ENCODE data around the gene PLLP.
A peak's percentile ranks its signal among the peaks of the same experiment; 100 is the strongest.

The PLLP gene

DNA sequence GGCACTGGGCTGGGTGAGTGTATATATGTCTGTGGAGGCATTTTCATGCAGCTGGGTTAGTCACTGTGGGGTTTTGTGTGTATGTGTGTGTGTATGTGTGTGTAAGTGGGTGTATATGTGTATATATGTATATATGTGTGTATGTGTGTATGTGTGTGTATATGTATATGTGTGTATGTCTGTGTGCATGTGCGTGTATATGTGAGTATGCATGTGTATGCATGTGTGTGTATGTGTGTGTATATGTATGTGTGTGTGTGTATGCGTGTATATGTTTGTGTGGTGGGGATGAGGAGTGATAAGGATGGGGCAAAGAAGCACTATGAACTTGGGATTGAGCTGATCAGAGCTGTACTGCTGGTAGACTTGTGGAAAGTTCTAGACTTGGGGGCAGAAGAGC lies 29.0 kb upstream of the PLLP start:
- Mint-ChIP-seq H3K36me3 (ENCODE audit: low read depth) (no peaks in the 10 kb centered on the region), H3K9me3 (no peaks in the 10 kb centered on the region), H3K27ac (peak overlapping the region in 1 of 3 experiments; percentile 4), H3K4me3 (no peak overlapping the region), H3K27me3 (ENCODE audit: low read depth) (no peaks in the 10 kb centered on the region), H3K4me1 (peaks cover 16% of the 10 kb centered on the region)
- TF ChIP-seq, protein P1, sequence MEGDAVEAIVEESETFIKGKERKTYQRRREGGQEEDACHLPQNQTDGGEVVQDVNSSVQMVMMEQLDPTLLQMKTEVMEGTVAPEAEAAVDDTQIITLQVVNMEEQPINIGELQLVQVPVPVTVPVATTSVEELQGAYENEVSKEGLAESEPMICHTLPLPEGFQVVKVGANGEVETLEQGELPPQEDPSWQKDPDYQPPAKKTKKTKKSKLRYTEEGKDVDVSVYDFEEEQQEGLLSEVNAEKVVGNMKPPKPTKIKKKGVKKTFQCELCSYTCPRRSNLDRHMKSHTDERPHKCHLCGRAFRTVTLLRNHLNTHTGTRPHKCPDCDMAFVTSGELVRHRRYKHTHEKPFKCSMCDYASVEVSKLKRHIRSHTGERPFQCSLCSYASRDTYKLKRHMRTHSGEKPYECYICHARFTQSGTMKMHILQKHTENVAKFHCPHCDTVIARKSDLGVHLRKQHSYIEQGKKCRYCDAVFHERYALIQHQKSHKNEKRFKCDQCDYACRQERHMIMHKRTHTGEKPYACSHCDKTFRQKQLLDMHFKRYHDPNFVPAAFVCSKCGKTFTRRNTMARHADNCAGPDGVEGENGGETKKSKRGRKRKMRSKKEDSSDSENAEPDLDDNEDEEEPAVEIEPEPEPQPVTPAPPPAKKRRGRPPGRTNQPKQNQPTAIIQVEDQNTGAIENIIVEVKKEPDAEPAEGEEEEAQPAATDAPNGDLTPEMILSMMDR (IDR thresholded peaks at IDR 0.05; ENCODE audit: unreplicated experiment in 3 of 3) = no peak

- H3K9me3 Mint-ChIP-seq = no peaks in the 10 kb centered on the region
- no peaks in the 10 kb centered on the region for H3K27me3 Mint-ChIP-seq (ENCODE audit: low read depth)
- H3K27ac Mint-ChIP-seq = no peak overlapping the region
- H3K36me3 Mint-ChIP-seq (ENCODE audit: low read depth) = no peaks in the 10 kb centered on the region
- TF ChIP-seq, protein P1 (IDR thresholded peaks at IDR 0.05; ENCODE audit: unreplicated experiment in 3 of 3) = no peak
- peaks cover 6% of the 10 kb centered on the region for H3K4me1 Mint-ChIP-seq
- no peak overlapping the region for H3K4me3 Mint-ChIP-seq
Measured at GRCh38 chr16:57310801-57311200, 26.3 kb upstream of the PLLP start.

- Mint-ChIP-seq H3K27ac (no peak overlapping the region), H3K27me3 (ENCODE audit: low read depth) (no peaks in the 10 kb centered on the region), H3K4me1 (no peaks in the 10 kb centered on the region), H3K36me3 (ENCODE audit: low read depth) (no peaks in the 10 kb centered on the region), H3K4me3 (no peak overlapping the region), H3K9me3 (no peaks in the 10 kb centered on the region)
- TF ChIP-seq, protein P1 (IDR thresholded peaks at IDR 0.05; ENCODE audit: unreplicated experiment in 3 of 3) = no peak
Measured at GRCh38 chr16:57308041-57308440, 23.6 kb upstream of the PLLP start.

GRCh38 chr16:57307365-57307764 lies 22.9 kb upstream of the PLLP start:
- no peak overlapping the region for H3K27ac Mint-ChIP-seq
- peaks cover 4% of the 10 kb centered on the region for H3K27me3 Mint-ChIP-seq (ENCODE audit: low read depth)
- TF ChIP-seq, protein P1 (IDR thresholded peaks at IDR 0.05; ENCODE audit: unreplicated experiment in 3 of 3) = no peak
- H3K9me3 Mint-ChIP-seq = no peaks in the 10 kb centered on the region
- no peaks in the 10 kb centered on the region for H3K36me3 Mint-ChIP-seq (ENCODE audit: low read depth)
- no peak overlapping the region for H3K4me3 Mint-ChIP-seq
- no peaks in the 10 kb centered on the region for H3K4me1 Mint-ChIP-seq

DNA sequence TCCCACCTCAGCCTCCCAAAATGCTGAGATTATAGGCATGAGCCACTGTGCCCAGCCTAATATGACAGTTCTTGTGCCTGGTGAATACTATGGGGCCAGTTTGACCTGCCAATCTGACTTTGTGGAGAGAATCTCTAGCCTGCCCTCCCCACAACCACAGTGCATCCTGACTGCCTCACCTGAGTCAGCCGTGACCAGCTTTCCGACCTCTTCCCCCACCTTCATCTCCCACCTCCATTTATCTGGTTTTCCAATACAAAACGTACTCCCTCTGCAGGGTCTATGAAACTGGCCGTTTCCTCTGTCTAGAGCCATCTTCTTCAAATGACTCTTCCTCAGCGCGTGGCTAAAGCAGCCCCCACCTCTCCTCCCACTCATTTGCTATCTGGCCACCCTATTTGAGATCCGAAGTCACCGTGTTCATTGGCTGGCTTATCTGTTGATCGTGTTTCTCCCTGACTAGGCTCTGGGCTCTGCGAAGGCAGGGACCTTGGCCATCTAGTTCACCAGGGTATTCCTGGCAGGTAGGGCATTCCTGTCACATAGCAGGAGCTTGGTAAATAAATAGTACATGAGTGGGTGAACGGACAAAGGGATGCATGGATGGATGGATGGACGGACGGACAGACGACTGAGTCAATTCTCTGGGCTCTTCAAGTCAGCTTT lies 22.3 kb upstream of the PLLP start:
- Mint-ChIP-seq H3K27me3 (ENCODE audit: low read depth) (peaks cover 4% of the 10 kb centered on the region), H3K27ac (peak overlapping the region in 1 of 3 experiments; percentile 6), H3K9me3 (no peaks in the 10 kb centered on the region), H3K36me3 (ENCODE audit: low read depth) (no peaks in the 10 kb centered on the region), H3K4me1 (no peaks in the 10 kb centered on the region), H3K4me3 (no peak overlapping the region)
- TF ChIP-seq, protein P1 (IDR thresholded peaks at IDR 0.05; ENCODE audit: unreplicated experiment in 3 of 3) = no peak

GRCh38 chr16:57305159-57305811 lies 20.8 kb upstream of the PLLP start:
- no peak overlapping the region for H3K4me3 Mint-ChIP-seq
- TF ChIP-seq, protein P1 (IDR thresholded peaks at IDR 0.05; ENCODE audit: unreplicated experiment in 3 of 3) = no peak
- H3K27ac Mint-ChIP-seq = peak overlapping the region; percentile 27 to 72 (median 49)
- no peaks in the 10 kb centered on the region for H3K36me3 Mint-ChIP-seq (ENCODE audit: low read depth)
- H3K4me1 Mint-ChIP-seq = no peaks in the 10 kb centered on the region
- peaks cover 4% of the 10 kb centered on the region for H3K27me3 Mint-ChIP-seq (ENCODE audit: low read depth)
- no peaks in the 10 kb centered on the region for H3K9me3 Mint-ChIP-seq

Measured in nephron (organoid).